Measurements from ENCODE around the gene SGIP1.
"Not testable (repeated sequence)": the region's sequence is repeated elsewhere in the genome, so short reads cannot be mapped to it uniquely, and the experiment has no call there.

Gene SGIP1

DNA sequence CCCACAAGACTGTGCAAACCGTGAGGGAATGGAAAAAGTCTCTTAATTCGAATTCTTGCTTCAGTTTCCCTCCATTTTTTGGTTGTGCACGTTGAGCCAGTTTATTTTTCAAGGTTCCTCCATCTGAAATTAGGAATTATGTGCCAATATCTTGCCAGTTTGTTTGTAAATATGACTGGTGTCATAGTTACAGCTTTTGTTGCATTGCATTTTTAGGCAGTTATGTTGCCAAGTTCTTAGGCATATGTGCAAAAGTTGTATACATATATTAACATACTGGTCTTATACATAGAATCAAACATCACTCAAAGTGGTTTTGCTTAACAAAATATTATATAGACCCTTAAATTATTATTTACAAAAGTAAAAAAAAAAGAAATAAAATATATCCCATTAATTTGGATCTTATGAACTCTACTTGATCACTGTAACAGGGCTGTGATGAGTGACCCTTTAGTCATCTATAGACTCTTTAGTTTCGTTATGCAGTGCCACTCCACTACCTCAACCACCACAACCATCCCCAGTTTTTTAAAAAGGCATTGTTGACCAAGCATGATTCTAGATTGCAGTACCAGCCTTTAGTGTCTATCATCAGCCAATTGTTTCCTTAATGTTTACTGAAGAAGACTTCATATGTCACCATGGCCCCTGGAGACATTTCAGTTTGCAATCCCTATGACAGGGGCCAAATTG lies 197.4 kb downstream of the SGIP1 start:
- no peak for DNase-seq (ENCODE audit: low read depth)

DNA sequence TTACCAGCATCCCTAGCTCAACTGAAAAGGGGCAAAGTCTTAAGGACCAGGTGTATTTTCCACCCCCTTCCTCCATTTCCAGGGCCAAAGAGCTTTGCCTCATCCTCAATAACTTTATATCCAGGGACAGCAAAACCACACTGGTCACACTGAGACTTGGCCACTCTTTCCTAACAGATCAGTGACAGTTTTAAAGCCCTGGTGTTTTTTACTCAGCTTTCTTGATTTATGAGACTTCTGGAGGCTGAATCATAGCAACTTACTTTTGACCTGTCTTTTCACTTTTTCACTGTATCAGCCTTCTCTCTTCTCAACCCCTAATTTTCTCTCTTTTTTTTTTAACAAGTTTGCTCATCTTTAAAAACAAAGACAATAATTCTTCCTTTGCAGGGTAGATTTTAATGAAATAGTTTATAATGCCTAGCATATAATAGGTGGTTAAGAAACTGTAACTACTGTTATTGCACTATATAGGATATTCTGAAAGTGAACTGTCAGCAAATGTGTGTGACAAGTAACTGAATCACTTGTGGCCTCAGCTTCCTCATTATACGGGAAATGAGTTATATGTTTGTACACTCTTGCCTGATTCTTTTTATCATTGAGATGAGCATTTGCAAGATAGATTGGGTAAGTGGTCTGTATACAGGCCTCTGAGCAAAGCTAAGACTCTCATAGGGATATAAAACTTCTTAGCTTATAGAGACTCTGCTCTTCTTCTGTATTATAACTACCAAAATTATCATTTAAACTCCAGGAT lies 198.6 kb downstream of the SGIP1 start:
- no peak for DNase-seq (ENCODE audit: low read depth)

DNA sequence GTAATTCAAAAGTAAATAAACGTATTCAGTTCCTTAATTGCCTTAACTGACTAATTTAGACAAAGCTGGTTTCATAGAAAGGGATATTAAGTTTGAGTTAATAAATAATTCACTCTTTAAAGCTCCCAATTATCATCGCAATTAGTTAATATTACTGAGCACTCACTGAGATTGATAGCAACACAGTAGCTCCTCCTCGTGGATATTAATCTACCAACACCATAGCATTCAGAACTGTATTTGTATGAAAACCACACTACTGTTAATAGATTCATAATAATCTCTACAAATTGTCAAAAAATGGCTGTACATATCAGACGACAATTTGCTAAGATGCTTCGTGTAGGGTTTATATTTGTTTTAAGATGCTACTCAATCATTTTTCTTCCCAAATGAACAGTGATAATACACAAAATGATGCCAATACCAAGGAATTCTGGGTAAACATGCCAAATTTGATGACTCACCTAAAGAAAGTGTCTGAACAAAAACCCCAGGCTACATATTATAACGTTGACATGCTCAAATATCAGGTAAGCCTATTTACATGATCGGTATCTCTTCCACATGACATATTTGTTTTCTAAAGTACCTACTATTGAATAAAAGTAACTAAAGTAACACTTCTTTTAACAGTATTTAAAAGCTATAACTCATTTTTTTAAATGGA lies 199.5 kb downstream of the SGIP1 start:
- DNase-seq (ENCODE audit: low read depth), result no peak

DNA sequence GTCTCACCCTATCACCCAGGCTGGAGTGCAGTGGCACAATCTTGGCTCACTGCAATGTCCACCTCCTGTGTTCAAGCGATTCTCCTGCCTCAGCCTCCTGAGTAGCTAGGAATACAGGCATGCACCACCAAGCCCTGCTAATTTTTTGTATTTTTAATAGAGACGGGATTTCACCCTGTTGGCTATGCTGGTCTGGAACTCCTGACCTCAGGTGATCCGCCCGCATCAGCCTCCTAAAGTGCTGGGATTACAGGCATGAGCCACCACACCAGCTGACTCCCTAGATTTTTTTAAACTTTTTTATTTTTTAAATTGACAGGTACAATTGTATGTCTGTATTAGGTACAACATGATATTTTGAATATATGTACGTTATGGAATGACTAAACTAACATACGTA lies 200.6 kb downstream of the SGIP1 start:
- not testable (repeated sequence) for DNase-seq (ENCODE audit: low read depth)

DNA sequence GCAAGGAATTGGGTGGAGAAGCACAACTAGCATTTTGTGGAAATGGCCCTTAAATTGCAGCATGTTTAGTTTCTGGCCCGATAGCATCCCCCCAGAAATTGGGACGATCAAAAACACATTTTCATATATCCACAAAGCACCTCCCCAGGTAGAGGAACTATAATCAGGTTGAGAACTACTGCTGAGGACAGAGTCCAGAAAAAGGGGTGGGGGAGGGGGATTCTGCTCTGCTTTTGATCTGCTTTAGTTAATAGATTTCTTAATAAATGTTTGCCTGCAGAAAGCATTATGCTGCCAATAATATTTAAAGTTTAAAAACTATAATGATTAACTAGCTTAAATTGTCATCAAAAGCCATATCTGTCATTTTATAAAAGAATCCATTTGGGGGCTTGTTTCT lies 203.9 kb downstream of the SGIP1 start:
- DNase-seq (ENCODE audit: low read depth), result no peak

DNA sequence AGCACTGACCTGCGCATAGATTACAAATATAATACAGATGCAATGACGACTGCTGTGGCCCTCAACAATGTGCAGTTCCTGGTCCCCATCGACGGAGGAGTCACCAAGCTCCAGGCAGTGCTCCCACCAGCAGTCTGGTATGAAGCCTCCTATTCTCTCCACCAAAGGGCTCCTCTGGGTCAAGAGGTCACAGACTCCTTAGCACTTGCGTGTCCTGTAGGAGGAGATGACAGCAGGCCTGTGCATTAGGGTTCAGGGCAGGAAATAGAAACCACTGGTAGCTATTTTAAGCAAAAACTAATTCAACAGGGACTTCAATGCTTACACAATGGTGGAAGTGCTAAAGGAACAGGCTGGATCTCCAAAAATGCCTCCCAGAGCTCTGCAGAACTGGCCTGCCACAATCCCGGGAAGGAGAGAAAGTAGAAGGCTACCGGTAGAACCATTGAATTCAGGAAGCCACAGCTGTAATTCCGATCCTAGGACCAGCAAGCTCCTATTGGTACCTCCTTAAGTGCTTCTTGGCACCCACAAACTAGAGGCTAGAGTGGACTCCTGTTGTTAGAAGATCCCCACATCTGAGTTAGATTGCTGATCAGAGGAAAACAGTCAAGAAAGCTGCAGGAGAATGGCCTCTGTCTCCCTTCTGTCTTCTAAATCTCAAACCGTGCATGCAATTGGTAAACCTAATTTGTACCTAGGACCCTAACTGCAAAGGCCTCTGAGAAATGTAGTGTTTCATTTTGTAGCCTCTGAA lies 205.6 kb downstream of the SGIP1 start:
- DNase-seq (ENCODE audit: low read depth), result no peak

DNA sequence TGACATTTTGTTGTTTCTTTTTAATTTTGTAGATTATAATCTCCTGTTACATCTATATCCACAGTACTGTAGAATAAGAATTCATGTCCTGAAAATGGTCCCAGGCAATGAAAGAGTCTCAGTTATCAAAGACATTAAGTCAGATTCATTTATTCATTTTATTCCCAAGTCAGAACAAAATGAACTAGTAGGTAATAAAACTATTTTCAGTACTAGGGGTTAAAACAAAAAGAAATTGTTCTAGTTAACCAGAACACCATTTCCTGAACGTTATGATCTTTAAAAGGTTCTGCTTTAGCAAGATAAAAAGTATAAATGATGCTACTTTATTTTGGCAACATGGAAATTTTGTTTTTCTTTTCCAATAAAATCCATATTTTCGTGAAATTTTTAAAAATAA lies 211.5 kb downstream of the SGIP1 start:
- no peak for DNase-seq (ENCODE audit: low read depth)

DNA sequence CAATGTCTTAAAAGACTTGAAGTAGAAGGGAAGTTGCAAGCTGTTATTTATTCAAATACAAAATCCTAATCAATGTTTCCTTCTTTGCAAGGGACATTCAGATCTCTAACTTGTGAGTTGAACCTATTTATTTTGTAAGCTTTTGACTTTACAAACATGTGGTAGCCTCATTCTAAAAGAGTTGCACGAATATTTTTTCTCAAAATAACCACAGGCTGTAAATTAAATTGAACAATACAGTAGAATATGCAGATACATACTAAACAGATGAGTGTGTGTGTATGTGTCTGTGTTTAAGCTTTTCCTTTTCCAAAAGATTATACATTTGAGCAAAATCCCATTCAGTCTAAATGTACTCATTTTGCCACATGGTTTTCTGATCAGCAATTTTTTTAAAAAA lies 213.5 kb downstream of the SGIP1 start:
- DNase-seq (ENCODE audit: low read depth), result peak; percentile 33

DNA sequence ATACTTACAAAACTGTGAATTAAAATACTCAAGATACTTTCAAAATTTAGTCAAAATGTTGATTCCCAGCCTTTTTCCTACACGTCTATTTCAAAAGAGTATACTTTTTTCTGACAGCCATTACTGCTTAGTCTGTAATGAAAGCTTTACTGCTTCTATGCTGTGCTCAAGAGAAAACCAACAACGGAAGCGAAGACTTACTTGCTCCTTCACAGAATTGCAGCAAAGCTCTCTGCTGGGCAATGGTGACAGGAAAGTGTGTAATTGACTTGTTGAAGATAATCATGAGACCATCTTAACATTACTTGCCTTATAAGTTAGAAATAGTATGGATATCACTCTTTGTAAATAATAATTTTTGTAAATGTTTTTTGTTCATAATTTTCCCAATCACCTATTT lies 216.6 kb downstream of the SGIP1 start:
- no peak for DNase-seq (ENCODE audit: low read depth)

DNA sequence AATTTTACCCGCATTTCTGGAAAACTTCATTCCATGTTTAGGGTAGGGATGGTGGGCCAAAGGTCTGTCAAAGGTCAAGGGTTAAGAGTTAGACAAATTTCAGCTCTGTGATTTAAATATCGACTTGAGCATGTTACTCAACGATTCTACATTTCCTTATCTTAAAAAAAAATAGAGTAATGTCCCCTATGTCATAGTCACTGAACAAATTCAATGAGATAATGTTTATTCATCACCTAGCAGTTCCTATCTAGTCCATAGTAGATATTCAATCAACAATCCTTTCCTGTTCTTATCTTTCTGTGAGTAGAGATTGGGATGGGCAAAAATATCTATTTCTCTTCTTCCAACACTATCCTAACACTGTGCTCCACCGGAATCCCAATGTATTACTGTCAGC lies 217.2 kb downstream of the SGIP1 start:
- DNase-seq (ENCODE audit: low read depth), result no peak

DNA sequence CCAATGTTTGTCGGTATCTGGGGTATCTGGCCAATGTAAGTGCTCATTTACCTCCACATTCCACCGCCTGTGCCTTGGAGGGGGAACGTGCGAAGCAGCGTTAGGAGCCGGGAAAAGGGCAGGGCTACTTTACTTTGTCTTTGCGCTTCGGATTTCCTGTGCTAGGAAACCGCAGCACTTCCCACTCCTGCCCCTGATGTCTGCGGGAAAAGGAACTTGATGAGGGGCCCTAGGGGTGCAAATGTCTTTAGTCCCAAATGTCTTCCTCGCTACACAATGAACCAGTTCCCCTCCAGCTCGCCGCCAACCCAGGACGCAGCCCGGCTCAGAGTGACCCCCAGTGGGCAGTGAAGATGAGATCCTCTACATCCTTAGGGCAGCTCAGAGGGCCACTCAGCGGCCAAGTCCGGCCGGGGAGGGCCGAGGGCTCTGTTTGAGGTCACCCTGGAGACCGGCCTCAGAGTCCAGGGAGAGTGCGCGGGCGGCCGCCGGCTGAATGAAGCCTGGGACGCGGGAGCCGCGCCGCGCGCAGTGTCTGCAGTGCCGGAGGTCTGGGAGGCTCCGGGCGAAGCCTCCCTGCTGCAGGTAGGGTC lies 218.1 kb downstream of the SGIP1 start, which contains the start of gene DYNLT5:
Gene DYNLT5 (plus strand): TSS at position 460 of the 593 bp plus-strand sequence. CDS start 2,200 bp downstream, outside the sequence.
- DNase-seq (ENCODE audit: low read depth), result no peak

DNA sequence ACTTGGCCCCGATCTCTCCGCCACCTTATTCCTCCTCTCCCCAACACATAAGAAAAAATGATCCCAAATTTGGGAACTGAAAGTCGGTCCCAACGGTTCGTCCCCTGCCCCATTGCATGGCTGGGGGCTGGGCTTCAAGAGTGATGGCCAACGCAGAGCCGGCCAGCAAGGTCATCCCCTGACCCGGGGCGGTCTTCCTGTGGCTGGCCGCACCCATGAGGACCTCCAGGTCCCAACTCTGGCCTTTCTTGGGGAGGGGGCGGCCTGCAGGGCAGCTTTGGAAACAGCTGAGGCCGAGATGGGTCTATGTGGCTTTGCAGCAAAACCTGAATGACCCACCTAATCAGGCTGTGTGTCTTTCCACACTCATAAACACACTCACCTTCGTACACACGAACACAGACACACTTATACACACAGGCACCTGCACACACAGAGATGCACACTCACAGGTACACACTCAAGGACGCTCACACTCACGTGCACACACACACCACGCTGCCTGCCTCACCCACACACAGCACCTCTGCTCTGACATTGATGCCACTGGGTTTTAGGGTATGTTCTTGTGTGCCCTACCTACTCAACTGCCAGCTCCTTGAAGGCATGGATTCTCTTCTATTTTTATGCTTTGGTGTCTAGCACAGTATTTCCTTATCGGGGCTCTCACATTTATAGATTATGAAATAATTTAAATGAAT lies 218.9 kb downstream of the SGIP1 start:
- no peak for DNase-seq (ENCODE audit: low read depth)

DNA sequence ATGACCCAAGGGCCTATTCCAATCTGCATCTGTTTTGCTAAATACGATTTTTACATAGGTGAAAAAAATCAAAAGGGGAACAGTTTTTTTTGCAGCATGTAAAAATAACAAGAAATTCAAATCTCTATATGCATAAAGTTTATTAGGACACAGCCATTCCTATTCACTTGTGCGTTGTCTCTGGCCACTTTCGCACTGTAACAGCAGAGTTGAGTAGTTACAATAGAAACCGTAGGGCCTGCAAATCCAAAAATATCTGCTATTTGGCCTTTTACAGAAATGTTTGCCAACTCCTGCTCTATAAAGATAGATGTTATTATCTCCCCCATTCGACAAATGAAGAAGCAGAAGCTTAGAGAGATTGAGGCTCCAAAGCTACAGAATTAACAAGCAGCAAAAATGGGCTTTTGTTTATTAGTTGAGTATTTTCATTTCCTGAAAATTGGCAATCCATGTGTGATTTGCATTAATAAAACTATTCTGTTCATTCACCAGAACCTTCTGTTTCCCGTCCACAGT lies 223.8 kb downstream of the SGIP1 start:
- no peak for DNase-seq (ENCODE audit: low read depth)

DNA sequence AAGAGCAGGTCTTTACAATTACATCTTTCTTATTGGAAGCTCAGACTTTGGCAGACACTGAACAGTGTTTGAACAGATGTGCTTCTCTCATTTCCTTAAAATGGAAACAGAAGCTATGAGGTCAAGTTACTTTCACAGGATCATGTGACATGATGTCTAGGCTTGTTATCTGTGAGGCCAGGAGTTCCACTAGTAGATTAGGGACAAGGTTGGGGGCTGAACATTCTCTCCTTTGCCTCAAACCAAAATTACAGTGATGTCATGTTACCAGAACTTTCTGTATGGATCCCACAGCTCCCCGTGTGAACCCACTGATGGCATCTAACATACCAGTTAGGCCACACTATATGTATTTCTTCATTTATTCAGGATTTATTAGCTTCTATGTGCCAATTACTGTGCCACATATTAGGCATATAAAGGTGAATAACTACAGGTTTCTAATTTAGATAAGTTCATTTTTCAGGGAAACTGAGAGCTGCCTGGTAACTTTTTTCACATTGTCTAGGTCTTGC lies 224.3 kb downstream of the SGIP1 start:
- no peak for DNase-seq (ENCODE audit: low read depth)

DNA sequence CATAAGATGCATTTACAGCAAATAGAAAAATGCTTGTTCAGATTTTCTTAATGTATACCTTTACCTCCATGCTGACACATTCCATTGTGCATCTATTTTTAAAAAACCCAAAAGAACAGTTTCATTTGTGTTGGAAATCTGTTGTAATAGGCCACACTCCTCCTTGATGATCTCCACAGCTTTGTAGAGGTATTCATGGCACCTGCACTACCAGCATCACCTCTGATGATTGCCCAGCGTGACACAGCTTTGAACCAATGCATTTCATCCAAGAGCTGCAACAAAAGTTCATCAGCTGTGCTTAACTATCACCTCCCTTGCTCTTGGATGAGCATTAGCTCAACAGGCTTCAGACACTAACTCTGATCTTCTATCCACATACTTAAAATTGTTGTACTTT lies 226.6 kb downstream of the SGIP1 start:
- DNase-seq (ENCODE audit: low read depth), result no peak

DNA sequence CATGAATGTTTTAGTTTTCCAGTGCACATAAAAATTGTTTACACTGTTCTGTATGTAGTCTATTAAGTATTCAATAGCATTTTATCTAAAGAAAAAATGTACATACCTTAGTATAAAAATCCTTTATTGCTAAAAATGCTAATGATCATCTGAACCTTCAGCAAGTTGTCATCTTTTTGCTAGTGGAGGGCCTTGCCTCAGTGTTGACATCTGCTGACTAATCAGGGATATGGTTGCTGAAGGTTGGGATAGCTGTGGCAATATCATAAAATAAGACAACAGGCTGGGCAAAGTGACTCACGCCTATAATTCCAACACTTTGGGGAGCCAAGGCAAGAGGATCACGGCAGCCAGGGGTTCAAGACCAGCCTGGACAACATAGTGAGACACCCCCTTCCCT lies 227.3 kb downstream of the SGIP1 start:
- no peak for DNase-seq (ENCODE audit: low read depth)

DNA sequence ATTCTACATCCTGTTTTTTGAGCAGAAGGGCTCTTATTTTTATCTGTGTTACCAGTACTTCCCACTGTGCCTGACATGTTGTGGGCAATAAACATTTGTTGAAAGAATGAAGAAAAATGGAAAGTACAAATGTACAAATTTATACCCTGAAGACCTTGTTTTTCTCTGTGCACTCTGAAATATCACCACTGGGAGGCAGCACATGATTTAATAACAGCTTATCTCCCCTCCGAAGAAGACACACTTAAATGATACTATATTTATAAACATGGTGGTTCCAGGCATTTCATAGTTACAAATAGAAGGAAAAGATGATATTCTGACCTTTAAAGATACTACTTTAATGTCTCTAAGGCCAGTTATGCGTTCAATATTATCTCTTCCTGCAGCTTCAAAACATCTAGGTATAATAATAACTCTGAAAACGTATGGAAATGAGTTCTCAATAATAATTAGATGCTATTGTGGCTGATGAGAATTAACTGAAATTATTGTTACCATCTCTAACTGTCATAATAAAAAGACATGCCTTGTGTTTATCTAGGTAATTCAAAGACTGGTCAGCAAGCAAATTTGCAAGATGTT lies 231.1 kb downstream of the SGIP1 start:
- no peak for DNase-seq (ENCODE audit: low read depth)

DNA sequence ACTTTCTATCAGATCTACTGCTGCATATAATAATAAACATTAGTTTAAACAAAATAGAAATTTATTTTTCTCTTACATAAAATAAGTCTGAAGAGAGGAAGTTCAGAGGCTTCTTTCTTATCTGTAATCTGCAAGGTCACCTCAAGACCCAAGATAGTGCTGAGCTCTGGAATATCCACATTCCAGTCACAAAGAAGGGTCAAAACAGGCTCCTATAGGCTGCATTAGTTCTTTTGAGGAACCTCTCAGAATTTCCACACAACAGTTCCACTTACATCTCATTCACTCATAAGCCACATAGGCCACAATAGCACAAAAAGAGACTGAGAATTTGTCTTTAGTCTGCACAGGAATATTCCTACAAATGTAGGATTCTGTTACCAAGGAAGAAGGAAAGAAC lies 233.7 kb downstream of the SGIP1 start:
- DNase-seq (ENCODE audit: low read depth), result no peak

DNA sequence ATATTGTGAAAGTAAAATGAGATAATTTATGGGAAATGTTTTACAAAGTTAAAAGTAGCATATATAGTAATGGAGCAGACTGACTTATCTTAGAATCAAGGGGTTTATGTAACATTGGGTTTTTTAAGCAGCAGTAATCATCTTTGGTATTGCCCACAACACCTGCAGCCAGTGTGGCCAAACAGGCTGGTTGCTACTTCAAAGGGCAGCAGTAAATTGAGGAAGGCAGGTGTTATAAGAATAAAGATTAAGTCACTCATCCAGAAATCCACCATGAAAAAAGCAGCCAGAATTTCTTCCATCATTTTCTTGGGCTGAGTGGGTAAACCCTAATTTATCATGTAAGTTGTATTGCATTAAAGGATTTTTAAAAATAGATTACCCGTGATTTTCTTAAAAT lies 235.0 kb downstream of the SGIP1 start:
- no peak for DNase-seq (ENCODE audit: low read depth)

DNA sequence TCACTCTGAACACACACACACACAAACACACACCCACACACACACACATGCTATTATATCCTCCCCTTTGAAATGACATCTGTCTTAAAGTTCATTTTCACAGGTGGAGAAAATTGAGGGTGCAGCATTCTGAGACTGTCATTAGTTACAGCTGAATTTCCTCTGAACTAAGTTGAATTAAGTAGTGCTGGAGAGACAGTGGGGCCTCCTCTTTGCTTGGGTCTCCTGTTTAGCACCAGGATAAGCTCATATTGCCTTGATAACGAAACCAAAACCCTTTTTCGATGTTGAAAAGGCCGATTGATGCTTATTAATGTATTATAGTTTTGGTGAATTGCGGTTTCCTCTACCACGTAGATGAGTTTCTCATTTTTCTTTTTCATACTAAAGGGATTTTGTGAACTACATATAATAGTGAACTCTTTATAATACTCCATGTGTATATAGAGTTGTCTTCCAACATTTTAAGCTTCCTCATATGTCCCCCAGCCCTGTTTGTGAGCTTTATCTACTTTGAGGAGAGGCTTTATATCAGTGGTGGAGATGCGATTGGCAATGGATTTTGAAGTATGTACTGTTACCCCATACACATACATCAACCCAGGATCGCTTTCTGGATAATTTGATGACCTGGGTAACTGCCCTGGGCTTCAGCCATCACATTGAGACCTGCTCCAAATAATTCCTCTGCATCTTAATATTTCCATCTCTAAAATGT lies 235.7 kb downstream of the SGIP1 start:
- no peak for DNase-seq (ENCODE audit: low read depth)

Data from HS-5 (cell line).